HG03108 (cell line): Measurements from ENCODE around the gene MEF2C.

Experiments
- ATAC-seq: cut with Tn5 transposase; IDR thresholded peaks from one replicate; pipeline ENCODE4 v1.9.1; 2021; ENCODE audit warnings: moderate library complexity; ENCODE audit not compliant: unreplicated experiment

The MEF2C gene

DNA sequence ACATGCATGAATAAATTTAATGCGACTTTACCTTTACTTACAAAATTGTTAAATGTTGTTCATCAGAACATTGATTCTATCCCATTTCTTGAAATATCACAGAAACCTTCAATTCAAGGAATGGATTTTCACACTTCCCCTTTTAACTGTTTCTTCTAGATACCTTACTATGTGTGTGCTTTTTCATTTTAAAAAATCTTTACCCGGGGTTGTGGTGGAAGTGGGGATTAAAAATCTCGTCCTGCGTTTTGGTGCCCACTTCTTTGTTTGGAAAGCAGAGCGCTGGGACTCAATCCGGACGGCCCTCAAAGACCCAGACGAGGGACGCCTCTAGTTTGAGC, 5.8 kb upstream of the MEF2C start:
- no peak for ATAC-seq

DNA sequence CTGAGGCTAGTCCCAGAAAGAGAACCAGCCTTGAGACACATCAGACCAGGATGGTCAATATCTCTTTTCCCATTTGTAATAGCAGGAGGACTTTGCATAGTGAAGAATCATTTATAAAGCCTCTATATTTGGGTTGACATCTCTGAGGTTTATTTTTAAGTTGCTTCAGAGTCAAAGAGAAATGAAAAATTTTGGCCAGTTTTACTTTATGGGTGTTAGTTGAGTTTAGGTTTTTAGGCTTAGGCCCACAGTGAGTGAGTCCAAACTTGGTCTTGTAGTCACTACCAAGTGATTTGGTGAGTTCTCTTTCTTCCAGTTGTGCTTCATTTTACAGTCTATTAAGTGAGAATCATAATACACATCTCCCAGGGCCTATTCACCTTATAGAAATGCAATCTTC, 5.3 kb upstream of the MEF2C start:
- no peak for ATAC-seq

DNA sequence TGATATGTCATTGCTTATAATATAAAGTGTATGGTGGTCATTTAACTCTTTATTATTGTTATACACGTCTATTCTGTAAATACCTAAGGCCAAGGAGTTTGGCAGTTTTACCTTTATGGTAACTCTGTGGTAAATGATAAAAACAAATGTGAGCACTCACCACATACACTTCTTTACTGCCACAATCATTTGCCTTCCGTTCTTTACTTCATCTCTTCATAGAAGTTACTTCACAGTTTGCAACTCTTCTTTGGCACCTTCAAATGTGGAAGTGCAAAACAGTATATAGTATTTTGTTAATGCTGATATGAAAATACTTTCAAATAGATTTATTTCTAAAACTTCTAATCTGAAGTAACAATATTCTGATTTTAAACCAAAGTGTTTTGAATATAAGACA, 4.4 kb upstream of the MEF2C start:
- ATAC-seq = no peak

DNA sequence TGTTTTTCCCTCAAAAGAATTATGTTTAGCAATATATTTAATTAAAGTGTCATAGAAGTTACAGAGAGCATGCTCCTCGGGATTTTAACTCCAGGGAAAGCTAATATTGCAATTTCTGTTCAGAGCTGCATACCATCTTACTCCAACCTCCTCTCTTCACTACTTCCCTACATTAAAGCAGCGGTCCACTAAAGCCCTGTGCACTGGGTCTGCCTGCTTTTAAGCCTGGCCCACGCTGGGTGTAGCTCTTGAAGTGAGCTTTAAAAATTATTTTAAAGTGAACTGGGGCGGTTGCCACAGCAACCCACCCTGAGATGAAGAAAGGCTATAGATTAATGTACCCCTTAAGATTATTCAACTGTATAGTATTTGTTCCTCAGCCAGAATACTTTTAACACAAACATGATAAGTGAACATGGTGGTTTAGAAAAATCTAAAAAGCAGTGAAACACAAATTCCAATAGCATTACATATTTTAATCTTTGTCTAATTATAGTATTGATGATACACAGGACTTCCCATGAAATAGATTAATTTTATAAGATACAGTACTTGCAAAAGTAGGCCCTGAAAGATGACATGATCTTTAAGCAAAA, 3.9 kb upstream of the MEF2C start:
- no peak for ATAC-seq

DNA sequence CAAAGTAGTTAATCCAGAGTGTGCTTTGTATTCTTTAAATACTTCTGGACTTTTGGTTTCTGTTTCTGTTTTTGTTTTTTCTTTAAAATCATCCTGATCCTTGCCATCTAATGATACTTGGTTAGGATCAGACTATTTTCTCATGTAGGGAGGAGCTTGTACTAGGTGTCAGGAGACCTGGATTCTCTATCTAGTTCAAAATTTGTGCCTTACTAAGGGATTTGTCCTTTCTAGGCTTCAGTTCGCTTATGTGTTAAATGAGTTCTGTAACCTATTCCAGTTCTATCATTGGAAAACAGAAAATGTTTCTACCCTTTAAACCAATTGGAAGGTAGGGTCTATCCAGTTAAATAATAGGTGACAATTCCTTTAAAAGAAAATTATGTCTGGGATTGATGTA, 3.3 kb upstream of the MEF2C start:
- ATAC-seq = no peak

DNA sequence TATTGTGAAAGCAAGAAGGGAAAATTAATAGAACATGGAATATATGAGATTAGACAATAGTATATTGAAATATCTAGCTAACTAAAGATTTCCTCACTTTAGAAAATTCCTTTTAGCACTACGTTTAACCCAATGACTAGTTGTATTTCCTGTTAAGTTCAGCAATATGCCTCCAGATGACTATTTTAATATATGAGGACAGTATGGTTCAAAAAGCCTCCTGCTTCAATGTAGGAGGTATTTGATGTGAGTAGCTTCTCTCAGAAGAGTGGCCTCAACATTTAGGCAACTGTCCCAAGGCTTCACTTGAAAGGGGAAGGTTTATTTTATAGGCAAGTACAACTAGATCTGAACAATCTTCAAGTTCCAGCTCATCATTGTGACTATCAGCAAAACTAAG, 2.0 kb upstream of the MEF2C start:
- no peak for ATAC-seq

DNA sequence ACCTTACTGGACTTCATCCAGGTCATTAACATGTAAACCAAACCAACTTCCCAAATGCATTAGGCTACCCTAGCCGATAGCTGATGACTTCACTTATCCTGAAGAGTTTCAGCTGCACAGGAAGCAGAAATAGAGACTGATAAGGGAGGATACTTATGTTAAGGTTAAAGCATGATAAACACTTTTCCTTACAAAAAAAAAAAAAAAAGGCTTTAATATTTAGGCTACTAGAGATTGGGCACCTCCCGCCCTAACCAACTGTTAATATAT, 1.6 kb upstream of the MEF2C start:
- ATAC-seq = no peak

DNA sequence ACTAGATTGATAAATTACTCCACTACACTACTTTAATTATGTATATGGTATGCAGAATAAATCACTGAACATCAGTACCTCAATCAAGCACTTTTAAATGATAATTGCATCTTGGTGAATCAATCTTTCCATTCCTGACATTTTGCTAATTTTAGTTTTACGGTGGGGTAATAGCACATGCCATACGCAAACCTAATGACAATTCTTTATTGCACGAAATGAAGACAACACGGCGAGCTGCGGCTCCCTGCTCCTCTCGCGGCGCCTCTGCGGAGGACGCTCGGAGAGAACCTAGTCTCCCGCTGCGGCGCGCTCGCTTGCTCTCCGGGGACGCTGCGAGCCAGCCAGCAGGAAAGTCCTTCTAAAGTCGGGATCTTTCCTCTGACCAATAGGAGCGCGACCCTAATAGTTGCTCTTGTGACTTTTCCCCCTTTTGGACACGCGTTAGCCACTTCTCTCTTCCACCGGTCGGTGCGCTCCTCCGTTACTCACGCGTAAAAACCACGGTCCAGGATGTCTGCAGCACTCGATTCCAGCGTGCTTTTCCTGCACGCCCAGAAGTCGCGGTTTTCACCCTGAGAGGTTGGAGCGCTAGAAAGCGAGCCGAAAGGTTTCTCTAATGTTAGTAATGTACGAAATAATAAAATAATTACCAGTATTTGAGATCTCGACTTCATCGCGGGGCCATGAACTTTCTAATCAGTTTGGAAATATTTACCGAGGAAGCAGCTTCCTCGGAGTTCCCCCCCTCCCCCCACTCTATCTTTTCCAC, 1.0 kb upstream of the MEF2C start:
- ATAC-seq = no peak

DNA sequence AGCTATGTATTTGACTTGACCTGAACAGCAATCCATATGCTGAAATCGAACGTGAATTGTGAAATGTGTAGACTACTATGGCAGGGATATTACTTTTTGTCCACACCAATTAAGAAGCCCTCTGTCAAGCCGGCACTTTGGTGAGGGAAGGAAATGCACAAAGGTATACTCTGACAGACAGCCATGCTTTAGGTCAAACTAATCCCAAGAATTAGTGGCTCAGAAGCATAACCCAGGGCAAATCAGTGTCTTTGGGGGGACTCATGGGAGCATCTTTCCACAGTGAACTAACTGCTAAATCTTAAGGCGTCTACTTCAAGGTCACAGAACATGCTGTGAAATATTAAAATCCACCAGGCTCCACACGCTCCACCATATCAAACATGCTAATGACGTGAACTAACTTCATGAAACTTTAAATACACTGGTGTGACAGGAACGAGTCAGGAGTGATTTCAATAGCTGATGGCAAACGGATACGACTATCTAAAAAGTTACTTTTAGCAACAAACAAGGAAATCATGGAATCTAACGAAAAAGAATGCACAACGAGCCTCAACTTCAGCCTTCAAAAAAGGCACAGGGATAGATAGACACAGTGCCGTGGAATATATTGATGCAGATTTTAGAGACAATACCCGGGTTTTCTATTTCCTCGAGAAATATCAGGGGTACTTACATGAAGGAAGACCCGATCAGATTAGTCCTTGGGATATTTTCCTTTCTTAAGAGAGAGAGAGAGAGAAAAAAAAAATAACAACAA, 527 bp downstream of the MEF2C start:
- no peak for ATAC-seq

DNA sequence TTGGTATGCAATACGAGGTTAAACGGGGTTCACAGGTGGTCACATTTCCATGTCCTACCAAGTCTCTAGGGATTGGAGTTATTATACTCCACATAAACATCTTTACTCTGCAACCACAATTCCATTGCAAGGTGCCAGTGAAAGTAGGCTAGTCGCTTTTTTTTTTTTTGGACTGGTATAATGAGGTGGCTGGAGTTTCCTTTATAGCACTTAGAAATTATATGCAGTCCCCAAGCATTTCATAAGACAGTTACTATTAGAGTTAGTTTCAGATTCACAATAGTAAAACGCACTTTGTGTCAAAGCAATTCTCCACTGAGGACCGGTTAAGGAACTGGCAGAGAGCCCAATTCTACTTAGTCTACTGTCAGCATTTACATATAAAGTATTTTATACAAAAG, 1.4 kb downstream of the MEF2C start:
- no peak for ATAC-seq

DNA sequence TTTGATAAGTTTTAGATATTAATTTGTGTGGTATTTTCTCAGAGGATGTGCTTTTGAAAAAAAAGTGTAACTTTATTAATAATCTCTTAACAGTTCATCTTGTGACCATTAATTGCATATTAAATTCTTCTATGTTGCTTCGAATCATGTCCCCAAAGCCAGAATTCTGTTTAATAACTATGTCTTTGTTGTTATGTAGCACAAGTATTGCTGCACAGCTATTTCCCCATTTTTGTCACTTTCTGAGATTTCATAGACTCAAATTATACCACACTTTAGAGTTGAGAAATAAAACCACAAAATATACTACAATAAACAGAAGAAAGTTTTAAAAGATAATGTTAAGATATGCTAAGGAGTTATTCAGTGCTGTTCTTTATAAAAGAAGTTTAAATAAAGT, 2.8 kb downstream of the MEF2C start:
- ATAC-seq = no peak

DNA sequence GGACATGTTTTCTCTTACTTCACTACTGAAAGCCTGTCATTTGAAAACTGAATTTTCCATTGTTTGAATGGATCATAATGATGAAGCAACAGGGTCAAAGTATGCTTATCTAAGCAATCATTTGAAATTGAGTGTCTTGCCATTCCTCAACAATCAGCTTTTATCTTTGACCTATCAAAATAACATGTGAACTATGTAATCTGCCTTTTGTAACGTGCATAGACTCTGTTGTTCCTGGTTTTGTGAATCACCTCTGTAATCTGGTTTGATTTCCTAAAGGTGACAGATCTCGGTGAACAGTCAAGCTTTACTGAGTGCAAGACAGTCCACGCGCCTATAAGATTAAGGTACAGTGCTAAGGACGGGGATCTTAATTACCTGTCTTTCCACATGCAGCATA, 3.3 kb downstream of the MEF2C start:
- ATAC-seq = no peak

DNA sequence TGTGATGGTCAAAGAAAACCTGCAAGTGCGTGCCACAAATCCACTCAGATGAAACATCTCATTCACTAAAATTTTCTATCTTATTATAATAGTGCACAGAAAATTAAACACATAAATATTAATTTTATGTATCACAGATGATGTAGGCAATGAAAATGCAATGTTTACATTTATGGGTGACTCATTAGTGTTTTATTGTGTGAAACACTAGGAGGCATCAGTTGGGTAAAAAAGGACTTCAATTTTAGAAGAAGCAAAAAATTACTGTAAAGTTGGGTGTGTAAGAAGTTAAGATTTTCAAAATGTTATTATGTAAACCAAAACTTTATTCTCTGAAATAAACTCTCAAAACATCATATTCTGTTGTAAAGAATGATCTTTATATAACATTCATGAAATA, 4.0 kb downstream of the MEF2C start:
- ATAC-seq = no peak

DNA sequence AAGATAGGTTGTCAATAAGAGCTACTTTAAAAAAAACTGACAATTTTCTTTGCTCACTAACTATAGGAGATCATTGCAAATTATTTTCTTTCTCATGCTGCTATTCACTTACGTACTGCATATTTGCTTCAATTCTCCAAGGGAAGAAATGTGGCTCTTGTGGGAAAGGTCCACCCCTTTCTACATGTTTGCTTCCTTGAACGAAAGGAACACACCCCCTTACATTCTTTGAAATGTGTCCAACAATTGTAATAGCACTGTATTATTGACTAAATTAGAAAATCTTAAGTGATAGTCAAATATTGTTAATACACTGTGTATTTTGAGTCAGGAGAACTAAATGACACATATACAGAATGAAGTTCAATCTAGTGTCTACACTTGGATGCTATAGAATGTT, 5.2 kb downstream of the MEF2C start:
- ATAC-seq = no peak

DNA sequence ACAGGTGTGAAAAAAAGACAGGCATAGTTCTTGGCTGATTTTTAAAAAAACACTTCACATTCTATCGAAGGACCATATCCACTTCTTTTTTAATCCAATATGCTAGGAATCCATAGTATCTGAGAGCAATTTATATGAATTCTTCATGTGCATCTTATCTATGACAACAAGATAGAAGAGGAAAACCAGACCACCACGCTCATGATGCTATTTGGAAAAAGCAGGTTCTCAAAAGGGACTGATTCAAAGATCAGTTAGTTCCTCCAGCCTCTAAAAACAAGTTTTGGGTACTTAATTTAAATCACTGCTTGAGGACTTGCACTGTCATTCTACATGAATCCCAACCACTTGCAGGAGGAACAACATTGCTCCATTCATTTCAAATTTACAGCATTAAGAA, 6.3 kb downstream of the MEF2C start:
- no peak for ATAC-seq

DNA sequence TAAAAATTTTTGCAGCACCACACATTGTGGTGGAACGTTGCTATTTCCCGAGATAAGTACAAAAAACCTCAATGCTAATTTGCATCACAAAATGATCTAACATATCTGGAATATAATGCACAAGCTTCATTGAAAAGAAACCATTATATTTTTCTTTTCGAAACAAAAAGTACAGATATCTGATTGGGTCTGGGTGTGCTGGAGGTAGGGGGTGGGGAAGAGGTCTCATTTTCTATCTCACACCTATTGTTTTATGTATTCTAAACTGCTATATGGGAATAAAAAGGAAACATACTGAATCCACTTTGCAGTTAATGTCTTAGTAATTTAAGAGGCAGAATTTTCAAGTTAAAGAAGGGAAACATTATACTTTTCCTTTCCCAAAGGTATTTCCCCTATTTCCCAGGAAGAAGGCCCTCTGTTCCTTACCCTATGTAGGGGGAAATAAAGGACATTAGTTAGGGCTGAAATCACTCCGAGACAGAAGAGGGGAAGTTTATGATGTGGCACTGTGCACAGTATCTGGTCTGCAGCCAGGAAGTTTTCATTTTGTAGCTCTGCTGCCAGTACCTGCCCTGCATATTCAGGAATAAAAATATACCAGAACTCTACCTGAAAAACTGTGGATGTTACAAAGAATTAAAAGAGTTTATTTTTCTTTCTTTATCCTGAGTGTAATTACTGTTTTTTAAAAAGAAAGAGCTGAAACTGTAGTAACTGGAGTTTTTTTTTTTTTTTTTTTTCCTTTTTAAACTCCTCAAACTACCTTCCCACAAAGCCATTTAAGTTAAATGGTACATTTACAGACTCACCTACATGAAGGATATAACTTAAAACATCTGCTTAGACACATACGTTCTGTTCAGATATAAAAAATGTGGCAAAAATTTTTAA, 7.4 kb downstream of the MEF2C start:
- ATAC-seq = peak; percentile 56

DNA sequence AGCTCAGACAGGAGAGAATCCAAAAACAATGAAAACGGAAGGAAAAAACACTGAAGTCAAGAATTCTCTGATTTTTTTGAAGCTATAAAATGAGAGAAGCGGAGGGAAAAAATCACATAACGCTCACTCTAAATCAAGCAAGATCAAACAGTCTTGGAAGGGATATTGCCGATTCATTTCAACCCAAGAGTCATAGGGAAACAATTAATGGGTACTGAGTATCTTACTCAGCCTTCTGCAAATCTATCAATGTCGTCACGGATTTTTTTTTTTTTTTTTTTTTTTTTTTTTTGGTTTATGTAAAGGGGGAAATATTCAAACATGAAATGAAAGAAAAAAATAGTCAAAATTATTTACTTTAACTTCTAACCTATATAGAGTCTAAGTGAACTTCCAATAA, 9.5 kb downstream of the MEF2C start:
- no peak for ATAC-seq

DNA sequence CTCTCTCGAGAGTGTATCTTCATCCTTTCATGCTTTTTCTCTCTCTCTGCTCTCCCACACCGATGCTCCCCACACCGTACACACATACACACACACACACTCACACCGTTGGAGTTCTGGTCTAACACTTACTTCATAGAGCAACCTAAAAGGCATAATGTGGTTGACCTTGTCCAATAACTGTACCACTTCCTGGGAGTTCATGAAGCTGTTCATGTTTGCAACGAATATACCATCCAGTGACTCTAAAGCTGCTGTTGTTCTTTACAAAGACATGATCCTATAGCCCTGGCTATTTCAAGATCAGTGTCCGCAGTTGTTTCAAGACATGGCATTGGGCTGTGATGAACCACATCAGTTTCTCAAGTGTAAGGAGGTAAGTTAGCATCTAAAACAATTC, 10.0 kb downstream of the MEF2C start:
- no peak for ATAC-seq

DNA sequence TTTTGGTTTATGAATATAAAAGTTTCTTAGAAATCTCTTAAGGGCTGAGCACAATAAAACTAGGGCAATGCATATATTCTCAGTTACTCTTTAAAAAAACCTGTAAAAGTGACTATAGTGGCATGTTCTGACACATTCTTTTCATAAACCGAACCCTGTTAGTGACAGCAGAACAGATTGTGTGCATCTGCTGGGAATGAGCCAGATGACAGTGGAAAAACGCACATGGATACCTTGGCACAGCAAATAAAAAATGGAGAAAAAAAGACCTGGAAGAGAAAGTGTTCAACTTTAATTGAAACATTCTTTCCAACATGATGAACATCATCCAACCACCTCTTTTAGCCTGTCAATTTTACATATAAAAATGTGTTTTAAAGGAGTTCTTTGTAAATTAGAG, 12.7 kb downstream of the MEF2C start:
- no peak for ATAC-seq

DNA sequence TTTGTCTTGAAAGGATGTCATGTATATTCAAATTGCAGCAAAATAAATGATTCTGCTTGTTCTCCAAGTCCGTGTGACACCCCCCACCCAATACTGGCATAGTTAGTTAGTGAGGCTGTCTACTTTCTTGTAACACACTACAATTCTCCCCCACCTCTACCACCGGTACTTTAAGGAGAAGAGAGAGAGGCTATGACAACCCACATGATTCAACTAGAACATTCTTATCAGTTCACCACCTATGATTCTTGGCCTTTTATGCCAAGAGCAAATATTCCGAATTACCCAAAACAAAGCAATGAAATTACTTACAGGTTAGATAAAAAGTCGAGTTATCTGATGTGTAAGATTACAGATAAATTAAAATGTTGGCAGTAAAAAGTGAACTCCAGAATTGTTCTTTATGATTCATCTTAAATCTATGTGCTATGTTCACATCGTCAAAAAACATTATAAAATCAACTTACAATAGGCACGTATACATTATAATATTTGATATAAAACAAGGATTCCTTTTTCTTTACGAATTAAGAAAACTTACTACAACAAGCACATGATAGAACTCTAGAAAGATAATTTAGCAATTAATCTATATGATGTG, 14.4 kb downstream of the MEF2C start:
- ATAC-seq = no peak

DNA sequence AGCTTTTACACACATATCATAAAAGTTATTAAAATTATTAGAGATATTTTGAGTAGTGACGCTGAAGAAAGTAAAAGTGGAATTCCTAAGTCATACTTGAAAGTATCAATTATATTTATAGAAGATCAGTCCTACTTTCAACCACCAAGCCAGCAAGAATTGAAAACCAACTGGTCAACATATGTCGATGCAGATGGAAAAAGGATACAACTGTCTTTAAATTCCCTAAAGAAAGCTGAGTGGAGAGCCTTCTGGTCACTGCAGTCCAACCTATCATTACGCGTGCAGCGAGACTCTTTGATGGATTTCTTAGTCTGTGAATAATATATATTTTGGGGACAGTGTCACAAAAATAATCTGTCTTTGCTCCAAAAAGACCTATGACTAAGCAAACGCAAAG, 15.3 kb downstream of the MEF2C start:
- ATAC-seq = no peak
